Stimulated activated CD8-positive, alpha-beta memory T cell treated with anti-CD3 and anti-CD28 coated beads, Interleukin-7, amount 100 ng/mL, for 1 hour (primary cell): ENCODE results near the gene CACYBP.
"Not testable (repeated sequence)": the region's sequence is repeated elsewhere in the genome, so short reads cannot be mapped to it uniquely, and the experiment has no call there.

Experiments
- DNase-seq, 2 donors: peaks; one replicate each; pipeline ENCODE4 v3.0.0-alpha.2; 2020; ENCODE audit warnings: low read depth in 2 of 2

The CACYBP gene

GRCh38 chr1:175009532-175009931 is 9.8 kb downstream of the CACYBP start:
- no peak for DNase-seq

- no peak for DNase-seq
These were observed 13.7 kb downstream of the CACYBP start for GRCh38 chr1:175013445-175013844.

- DNase-seq, result no peak
These were observed 15.5 kb downstream of the CACYBP start for GRCh38 chr1:175015243-175015642.

GRCh38 chr1:175019524-175019923 is 19.8 kb downstream of the CACYBP start:
- DNase-seq, result no peak

- DNase-seq, result peak; percentile 95 to 97
These were observed 23.5 kb downstream of the CACYBP start, which contains the start of gene MRPS14 for GRCh38 chr1:175023043-175023921. TSS of gene MRPS14 (minus strand) at chr1:175023425. CDS start at chr1:175023408, 17 bp downstream.

- DNase-seq, result not testable (repeated sequence)
These were observed 24.1 kb downstream of the CACYBP start for GRCh38 chr1:175023922-175024242.

- no peak for DNase-seq
These were observed 25.0 kb downstream of the CACYBP start for GRCh38 chr1:175024773-175025172.

GRCh38 chr1:175033953-175034352 is 34.2 kb downstream of the CACYBP start:
- no peak for DNase-seq

GRCh38 chr1:175034775-175035174 is 35.0 kb downstream of the CACYBP start:
- DNase-seq, result no peak

- no peak for DNase-seq
These were observed 36.1 kb downstream of the CACYBP start for GRCh38 chr1:175035865-175036264.

GRCh38 chr1:175036476-175036875 is 36.7 kb downstream of the CACYBP start:
- DNase-seq, result no peak

GRCh38 chr1:175037416-175037815 is 37.7 kb downstream of the CACYBP start:
- no peak for DNase-seq

- no peak for DNase-seq
These were observed 40.7 kb downstream of the CACYBP start for GRCh38 chr1:175040324-175040879.

- DNase-seq, result no peak
These were observed 42.9 kb downstream of the CACYBP start for GRCh38 chr1:175042650-175043049.

- no peak for DNase-seq
These were observed 44.1 kb downstream of the CACYBP start for GRCh38 chr1:175043824-175044223.

GRCh38 chr1:175044591-175044990 is 44.8 kb downstream of the CACYBP start:
- DNase-seq, result not testable (repeated sequence)

- no peak for DNase-seq
These were observed 45.4 kb downstream of the CACYBP start for GRCh38 chr1:175045097-175045496.

- no peak for DNase-seq
These were observed 45.8 kb downstream of the CACYBP start for GRCh38 chr1:175045519-175045918.

- no peak for DNase-seq
These were observed 51.2 kb downstream of the CACYBP start for GRCh38 chr1:175050992-175051391.

- no peak for DNase-seq
These were observed 55.0 kb downstream of the CACYBP start for GRCh38 chr1:175054736-175055135.
